Left lung (tissue), 10 donors: ENCODE data around the gene ODAD4. TPM values are rescaled to one million over a fixed set of nuclear protein-coding genes. Genes with fewer than 3 reads are reported as not detected.

ENCODE experiments used
- ATAC-seq: fragments of 200-7000 bp; cut with Tn5 transposase; one replicate; pipeline ENCODE4 v1.9.1; 2020; ENCODE audit warnings: moderate library complexity
- DNase-seq, 4 donors: peaks; one replicate each; pipeline ENCODE4 v3.0.0-alpha.2; 2013 to 2020
- H3K27ac ChIP-seq, 2 donors: fragments of 200-600 bp; sonication (generic) in 1 of 2; one replicate each; pipeline versions ENCODE4 v1.5.0 to v1.8.0; 2020 to 2021
- H3K27me3 ChIP-seq, 2 donors: fragments of 200-600 bp; sonication (generic) in 1 of 2; one replicate each; pipeline versions ENCODE4 v1.5.0 to v1.8.0; 2020 to 2021
- H3K36me3 ChIP-seq, 2 donors: fragments of 200-600 bp; sonication (generic) in 1 of 2; one replicate each; pipeline versions ENCODE4 v1.5.0 to v1.8.0; 2020 to 2021
- H3K4me1 ChIP-seq, 2 donors: fragments of 200-600 bp; one replicate each; pipeline ENCODE4 v1.8.0; 2021
- H3K4me3 ChIP-seq, 2 donors: fragments of 200-600 bp; sonication (generic) in 1 of 2; one replicate each; pipeline versions ENCODE4 v1.5.0 to v1.8.0; 2020 to 2021; ENCODE audit warnings: mild to moderate bottlenecking in 1 of 2
- H3K9me3 ChIP-seq, 2 donors: fragments of 200-600 bp; sonication (generic) in 1 of 2; one replicate each; pipeline versions ENCODE4 v1.5.0 to v1.8.0; 2020 to 2021
- intact Hi-C, 2 donors: fragments of 100-400 bp; cut with DNase I; formaldehyde crosslinking; loops; one replicate each; pipeline versions ENCODE4 v1.11.2 to v1.14.2; 2022
- polyA plus RNA-seq, 6 donors: library from polyadenylated mRNA; unstranded; fragments of 120-200 nt; gene quantifications; one replicate each; pipeline ENCODE4 v1.2.1, GENCODE V29; 2013; ENCODE audit not compliant: insufficient read length in 6 of 6
- total RNA-seq, 2 donors: library from RNA; stranded (reverse); fragmentation: NEBNext Ultra II Directional; extraction: Animal tissue kit (Norgen Biotek cat#: 25700); gene quantifications; one replicate each; pipeline ENCODE4 v1.2.1, GENCODE V29; 2021
- TF ChIP-seq, protein P1 (sequence below), 2 donors: fragments of 200-600 bp; sonication (generic) in 1 of 2; IDR thresholded peaks; one replicate each; pipeline versions ENCODE4 v1.5.0 to v1.8.0; 2021; ENCODE audit warnings: antibody characterized with exemption in 2 of 2
- donor health status: DM: no; HTN: yes; CAD: no.
- donor health status: DM: no; HTN: no; CAD: no.

Gene ODAD4
- total and polyA plus RNA-seq, 8 donors = 0.73 to 7.8 (median 5.6) TPM

- TF ChIP-seq, protein P1, sequence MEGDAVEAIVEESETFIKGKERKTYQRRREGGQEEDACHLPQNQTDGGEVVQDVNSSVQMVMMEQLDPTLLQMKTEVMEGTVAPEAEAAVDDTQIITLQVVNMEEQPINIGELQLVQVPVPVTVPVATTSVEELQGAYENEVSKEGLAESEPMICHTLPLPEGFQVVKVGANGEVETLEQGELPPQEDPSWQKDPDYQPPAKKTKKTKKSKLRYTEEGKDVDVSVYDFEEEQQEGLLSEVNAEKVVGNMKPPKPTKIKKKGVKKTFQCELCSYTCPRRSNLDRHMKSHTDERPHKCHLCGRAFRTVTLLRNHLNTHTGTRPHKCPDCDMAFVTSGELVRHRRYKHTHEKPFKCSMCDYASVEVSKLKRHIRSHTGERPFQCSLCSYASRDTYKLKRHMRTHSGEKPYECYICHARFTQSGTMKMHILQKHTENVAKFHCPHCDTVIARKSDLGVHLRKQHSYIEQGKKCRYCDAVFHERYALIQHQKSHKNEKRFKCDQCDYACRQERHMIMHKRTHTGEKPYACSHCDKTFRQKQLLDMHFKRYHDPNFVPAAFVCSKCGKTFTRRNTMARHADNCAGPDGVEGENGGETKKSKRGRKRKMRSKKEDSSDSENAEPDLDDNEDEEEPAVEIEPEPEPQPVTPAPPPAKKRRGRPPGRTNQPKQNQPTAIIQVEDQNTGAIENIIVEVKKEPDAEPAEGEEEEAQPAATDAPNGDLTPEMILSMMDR (IDR thresholded peaks at IDR 0.05) = no peak
- DNase-seq (no peak), ATAC-seq (no peak)
- intact Hi-C loops = no loop called here
- H3K4me1 ChIP-seq = no peaks in the 10 kb centered on the region
- H3K27me3 ChIP-seq = no peaks in the 10 kb centered on the region
- H3K4me3 ChIP-seq = no peak overlapping the region
- H3K36me3 ChIP-seq = peaks cover 0 to 100% of the 10 kb centered on the region in 2 donors
- H3K27ac ChIP-seq = no peak overlapping the region
- no peaks in the 10 kb centered on the region for H3K9me3 ChIP-seq
Measured at GRCh38 chr17:41891135-41892020, 39.0 kb upstream of the ODAD4 start.

GRCh38 chr17:41892021-41892376, 38.4 kb upstream of the ODAD4 start:
- TF ChIP-seq, protein P1 (IDR thresholded peaks at IDR 0.05) = no peak
- H3K36me3 ChIP-seq = peaks cover 0 to 100% of the 10 kb centered on the region in 2 donors
- intact Hi-C loops = no loop called here

GRCh38 chr17:41893384-41893783, 37.0 kb upstream of the ODAD4 start:
- H3K27me3 ChIP-seq = no peaks in the 10 kb centered on the region
- H3K27ac ChIP-seq = no peak overlapping the region
- no peaks in the 10 kb centered on the region for H3K4me1 ChIP-seq
- peaks cover 0 to 100% of the 10 kb centered on the region in 2 donors for H3K36me3 ChIP-seq
- no peak overlapping the region for H3K4me3 ChIP-seq
- H3K9me3 ChIP-seq = no peaks in the 10 kb centered on the region
- intact Hi-C loops = no loop called here
- ATAC-seq = no peak
- TF ChIP-seq, protein P1 (IDR thresholded peaks at IDR 0.05) = no peak
- DNase-seq = no peak

More at GRCh38 chr17:41892021-41892376, 38.4 kb upstream of the ODAD4 start:
- Histone ChIP-seq H3K27me3 (no peaks in the 10 kb centered on the region), H3K4me3 (no peak overlapping the region), H3K4me1 (no peaks in the 10 kb centered on the region), H3K9me3 (no peaks in the 10 kb centered on the region), H3K27ac (no peak overlapping the region)
- no peak for DNase-seq
- ATAC-seq = no peak

- ATAC-seq (peak; percentile 26), DNase-seq (peak in 1 of 4 donors; percentile 30)
- H3K4me3 ChIP-seq = no peak overlapping the region
- no peaks in the 10 kb centered on the region for H3K9me3 ChIP-seq
- H3K27ac ChIP-seq = no peak overlapping the region
- TF ChIP-seq, protein P1 (IDR thresholded peaks at IDR 0.05) = no peak
- intact Hi-C loops = no loop called here
- no peaks in the 10 kb centered on the region for H3K4me1 ChIP-seq
- peaks cover 0 to 100% of the 10 kb centered on the region in 2 donors for H3K36me3 ChIP-seq
- no peaks in the 10 kb centered on the region for H3K27me3 ChIP-seq
Measured at GRCh38 chr17:41894791-41895331, 35.6 kb upstream of the ODAD4 start.

GRCh38 chr17:41895617-41896016, 34.8 kb upstream of the ODAD4 start:
- no peaks in the 10 kb centered on the region for H3K4me1 ChIP-seq
- H3K4me3 ChIP-seq = no peak overlapping the region
- no peaks in the 10 kb centered on the region for H3K27me3 ChIP-seq
- DNase-seq (peak in 2 of 4 donors; percentile 34 to 46), ATAC-seq (peak; percentile 22)
- intact Hi-C loops = no loop called here
- peaks cover 0 to 100% of the 10 kb centered on the region in 2 donors for H3K36me3 ChIP-seq
- TF ChIP-seq, protein P1 (IDR thresholded peaks at IDR 0.05) = no peak
- no peak overlapping the region for H3K27ac ChIP-seq
- H3K9me3 ChIP-seq = no peaks in the 10 kb centered on the region
